NB4 (cell line): ENCODE measurements around the gene PIK3R1.

Experiments used
- CTCF ChIP-seq: IDR thresholded peaks from one replicate; pipeline ENCODE4 v1.5.1; 2012; ENCODE audit warnings: low read depth, low read length
- POLR2A ChIP-seq: IDR thresholded peaks from 2 replicates; pipeline ENCODE4 v1.6.1; 2011; ENCODE audit warnings: mild to moderate bottlenecking; ENCODE audit not compliant: insufficient read length; ENCODE audit errors: extremely low read depth
- TF ChIP-seq, protein P1 (sequence below): IDR thresholded peaks from 2 replicates; pipeline ENCODE4 v1.6.1; 2011; ENCODE audit warnings: low read depth, low read length

GRCh38 chr5:68345582-68345981 lies 130.0 kb downstream of the PIK3R1 start:
- TF ChIP-seq CTCF, result no peak
- TF ChIP-seq POLR2A, result no peak
- TF ChIP-seq, protein P1, sequence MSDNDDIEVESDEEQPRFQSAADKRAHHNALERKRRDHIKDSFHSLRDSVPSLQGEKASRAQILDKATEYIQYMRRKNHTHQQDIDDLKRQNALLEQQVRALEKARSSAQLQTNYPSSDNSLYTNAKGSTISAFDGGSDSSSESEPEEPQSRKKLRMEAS, result no peak
